ENCODE data around the gene NDUFAF2. TPM values are rescaled to one million over a fixed set of nuclear protein-coding genes. Genes with fewer than 3 reads are reported as not detected.

NDUFAF2 gene
- total and polyA plus RNA-seq, 2 of the 8 experiments (the other 6 are each of a cell fraction or from before 2014, with no cell fraction given) = 10.7 to 46.5 TPM

GRCh38 chr5:61001647-61002046, 56.6 kb downstream of the NDUFAF2 start:
- CTCF ChIA-PET (ENCODE audit: partially characterized antibody) = interaction anchor here (3.3 kb wide), 1 partner anchor 9 kb away, joined by 28 read pairs; no protein-coding TSS in a partner anchor
- no peak overlapping the region for H3K27ac ChIP-seq (ENCODE audit: low read depth, low read length)
- no peak overlapping the region for H3K23ac ChIP-seq (ENCODE audit: insufficient read length)
- H3K79me1 ChIP-seq (ENCODE audit: low read depth, low read length) = no peaks in the 10 kb centered on the region
- H2BK120ac ChIP-seq (replicated peaks; ENCODE audit: low read depth, low read length) = no peak overlapping the region
- peaks cover 0 to 2% of the 10 kb centered on the region in 2 experiments; a peak in 1 of 4 replicates for H3K79me2 ChIP-seq (ENCODE audit: control insufficient read depth in 1 of 2, insufficient read depth in 2 of 2, low read length in 2 of 2)
- H4K91ac ChIP-seq (replicated peaks; ENCODE audit: insufficient read length, low read length) = no peak overlapping the region
- H2BK15ac ChIP-seq (ENCODE audit: low read length) = no peak overlapping the region
- no peaks in the 10 kb centered on the region for H3K23me2 ChIP-seq (ENCODE audit: low read depth, low read length)
- POLR2A ChIA-PET (ENCODE audit: partially characterized antibody) = interaction anchor here (1.6 kb wide), 1 partner anchor 8 kb away, joined by 6 read pairs; no protein-coding TSS in a partner anchor
- no peak overlapping the region for H3K4ac ChIP-seq (replicated peaks; ENCODE audit: insufficient read length, low read depth, low read length)
- H3K9me3 ChIP-seq (ENCODE audit: insufficient read depth in 2 of 2, low read depth in 1 of 2, low read length in 1 of 2) = no peaks in the 10 kb centered on the region
- H3K18ac ChIP-seq (ENCODE audit: extremely low read depth, low read length) = no peak overlapping the region
- no peaks in the 10 kb centered on the region for H4K20me1 ChIP-seq (replicated peaks in 1 of 2; ENCODE audit: control insufficient read depth in 1 of 2, insufficient read depth in 2 of 2, low read length in 2 of 2)
- H4K5ac ChIP-seq (ENCODE audit: insufficient read length, low read depth, low read length) = no peak overlapping the region
- H2BK12ac ChIP-seq (ENCODE audit: low read depth, low read length) = no peak overlapping the region
- 87% methylated on average over 3 of the region's 3 CpGs; no CpG with 5 or more reads in 1 of the 2 experiments for WGBS, 2 experiments (ENCODE audit: extremely low coverage in 1 of 2, insufficient coverage in 1 of 2, insufficient read length in 1 of 2, insufficient replicate concordance in 2 of 2, low coverage in 1 of 2, low lambda C conversion rate in 2 of 2, missing lambda C conversion rate in 1 of 2)
- H3K4me3 ChIP-seq (ENCODE audit: extremely low read depth in 1 of 4, insufficient read depth in 2 of 4, low read depth in 3 of 4, low read length in 4 of 4) = no peak overlapping the region
- no peaks in the 10 kb centered on the region for H3K27me3 ChIP-seq (replicated peaks in 1 of 4; ENCODE audit: control insufficient read depth in 3 of 4, extremely low read depth in 1 of 4, insufficient read depth in 3 of 4, low read length in 3 of 4)
- no peak overlapping the region for H3K4me2 ChIP-seq (ENCODE audit: insufficient read depth in 1 of 2, low read depth in 2 of 2, low read length in 2 of 2)
- peaks cover 0 to 2% (median 0%) of the 10 kb centered on the region in 4 experiments; a peak in 1 of 7 replicates for H3K4me1 ChIP-seq (replicated peaks in 1 of 4; ENCODE audit: control insufficient read depth in 3 of 4, insufficient read depth in 4 of 4, low read length in 3 of 4)
- no peak overlapping the region for H3K14ac ChIP-seq (ENCODE audit: insufficient read length)
- H2BK20ac ChIP-seq (ENCODE audit: low read length) = no peak overlapping the region
- H3K56ac ChIP-seq (replicated peaks; ENCODE audit: insufficient read length, low read depth, low read length) = no peak overlapping the region
- DNase-seq (ENCODE audit: low read depth in 1 of 2, low spot score in 2 of 2) (no peak), FAIRE-seq (no peak)
- H3K36me3 ChIP-seq (ENCODE audit: control insufficient read depth in 2 of 4, insufficient read depth in 4 of 4, low read length in 3 of 4) = no peaks in the 10 kb centered on the region
- no peak overlapping the region for H4K8ac ChIP-seq (ENCODE audit: extremely low read depth, insufficient read depth, low read length)
- H2AFZ ChIP-seq (ENCODE audit: low read length) = no peak overlapping the region
- no peak overlapping the region for H2AK5ac ChIP-seq (ENCODE audit: low read depth, low read length)
- H2BK5ac ChIP-seq (ENCODE audit: low read depth, low read length) = no peak overlapping the region
- H3K9ac ChIP-seq (replicated peaks in 1 of 4; ENCODE audit: extremely low read depth in 1 of 4, low read depth in 3 of 4, low read length in 3 of 4) = no peak overlapping the region
- TF ChIP-seq SIN3A (conservative IDR thresholded peaks at IDR 0.05 in 1 of 2, IDR thresholded peaks at IDR 0.05 in 1 of 2; ENCODE audit: low read depth in 1 of 2, low read length in 2 of 2) (no peak), JUND (IDR thresholded peaks at IDR 0.05; ENCODE audit: low read length) (no peak), SP1 (IDR thresholded peaks at IDR 0.05; ENCODE audit: low read depth, low read length) (no peak), KDM5A (IDR thresholded peaks at IDR 0.05; ENCODE audit: low read length) (no peak), JUN (IDR thresholded peaks at IDR 0.05; ENCODE audit: low read depth, low read length) (no peak), KDM1A (IDR thresholded peaks at IDR 0.05; ENCODE audit: borderline replicate concordance, low read length) (no peak), EGR1 (IDR thresholded peaks at IDR 0.05; ENCODE audit: borderline replicate concordance, low read depth, low read length) (no peak), SIRT6 (IDR thresholded peaks at IDR 0.05; ENCODE audit: low read length) (no peak), CHD2 (IDR thresholded peaks at IDR 0.05; ENCODE audit: low read length) (no peak), ATF3 (IDR thresholded peaks at IDR 0.05; ENCODE audit: insufficient read depth, low read depth, low read length) (no peak), CEBPB (IDR thresholded peaks at IDR 0.05; ENCODE audit: low read depth, low read length) (no peak), RXRA (IDR thresholded peaks at IDR 0.05; ENCODE audit: insufficient read depth, low read depth, low read length) (no peak), POU5F1 (IDR thresholded peaks at IDR 0.05; ENCODE audit: low read depth, low read length) (no peak), RAD21 (IDR thresholded peaks at IDR 0.05 in 1 of 2, conservative IDR thresholded peaks at IDR 0.05 in 1 of 2; ENCODE audit: low read depth in 2 of 2, low read length in 2 of 2) (no peak), CHD1 (IDR thresholded peaks at IDR 0.05; ENCODE audit: low read depth, low read length) (no peak)
